B cell (primary cell): ENCODE measurements around the gene ATCAY. TPM values are rescaled to one million over a fixed set of nuclear protein-coding genes. Genes with fewer than 3 reads are reported as not detected.

Experiments used
- ATAC-seq: fragments of 200-7000 bp; cut with Tn5 transposase; one replicate; pipeline ENCODE4 v1.10.0; 2021; ENCODE audit warnings: low read depth, mild to moderate bottlenecking, moderate number of reproducible peaks, moderate library complexity
- CTCF ChIA-PET: fragments of 350-600 bp; sonication (Branson Sonifier 250); formaldehyde crosslinking; loops from one replicate; lab custom pipeline; 2021; ENCODE audit warnings: antibody characterized with exemption, inconsistent platforms; lab: Charles Lee
- POLR2A ChIA-PET: fragments of 350-600 bp; sonication (Branson Sonifier 250); formaldehyde crosslinking; loops from one replicate; lab custom pipeline; 2021; ENCODE audit warnings: antibody characterized with exemption; lab: Charles Lee
- DNase-seq: peaks from one replicate; pipeline ENCODE4 v3.0.0; 2013
- H2AFZ ChIP-seq: 2 replicates; pipeline ENCODE4 v1.6.1; 2012; ENCODE audit warnings: mild to moderate bottlenecking, low read depth, low read length; ENCODE audit not compliant: insufficient read depth, poor library complexity, severe bottlenecking
- H3K27ac ChIP-seq, 2 donors: 1 replicate in 1 of 2; 2 replicates in 1 of 2; pipeline ENCODE4 v1.5.1; 2012 to 2013; ENCODE audit warnings: low read length in 2 of 2, mild to moderate bottlenecking in 2 of 2, moderate library complexity in 1 of 2
- H3K27me3 ChIP-seq, 4 experiments: fragments of 200-600 bp in 1 of 4; sonication (generic) in 1 of 4; replicated peaks in 1 of 4; 1 replicate in 2 of 4; 2 replicates in 2 of 4; pipeline versions ENCODE4 v1.6.1 to v1.7.0; 2013 to 2016; ENCODE audit warnings: low read length in 3 of 4, mild to moderate bottlenecking in 2 of 4, mixed read lengths in 1 of 4, moderate library complexity in 1 of 4; ENCODE audit not compliant: insufficient read depth in 4 of 4, control insufficient read depth in 3 of 4; ENCODE audit errors: control extremely low read depth in 1 of 4
- H3K36me3 ChIP-seq, 2 experiments: replicated peaks in 1 of 2; 1 replicate in 1 of 2; 2 replicates in 1 of 2; pipeline versions ENCODE4 v1.6.1 to v1.7.1; 2013; ENCODE audit warnings: low read length in 1 of 2; ENCODE audit not compliant: insufficient read depth in 2 of 2, control insufficient read depth in 1 of 2; ENCODE audit errors: control extremely low read depth in 1 of 2, extremely low read depth in 1 of 2
- H3K4me1 ChIP-seq, 2 donors: fragments of 200-600 bp in 1 of 2; sonication (generic) in 1 of 2; 1 replicate in 1 of 2; 2 replicates in 1 of 2; pipeline versions ENCODE4 v1.5.1 to v1.6.1; 2013 to 2017; ENCODE audit warnings: low read length in 2 of 2; ENCODE audit not compliant: control insufficient read depth in 2 of 2, insufficient read depth in 2 of 2
- H3K4me2 ChIP-seq: replicated peaks from 2 replicates; pipeline ENCODE3; 2012; ENCODE audit warnings: mild to moderate bottlenecking, low read depth, low read length; ENCODE audit not compliant: poor library complexity, severe bottlenecking
- H3K4me3 ChIP-seq, 5 experiments: fragments of 200-600 bp in 1 of 5; sonication (generic) in 1 of 5; 1 replicate in 3 of 5; 2 replicates in 2 of 5; pipeline versions ENCODE4 v1.5.1 to v1.7.0; 2011 to 2016; ENCODE audit warnings: low read length in 4 of 5, mild to moderate bottlenecking in 4 of 5, low read depth in 2 of 5, control low read depth in 1 of 5, moderate library complexity in 1 of 5; ENCODE audit not compliant: insufficient read depth in 1 of 5; ENCODE audit errors: control extremely low read depth in 1 of 5, extremely low read depth in 1 of 5
- H3K79me2 ChIP-seq: fragments of 200-600 bp; sonication (generic); one replicate; pipeline ENCODE4 v1.6.0; 2016; ENCODE audit warnings: low read length; ENCODE audit not compliant: control insufficient read depth, insufficient read depth
- H3K9ac ChIP-seq: fragments of 200-600 bp; sonication (generic); 2 replicates; pipeline ENCODE4 v1.6.1; 2017; ENCODE audit warnings: mild to moderate bottlenecking, low read length, moderate library complexity
- H3K9me3 ChIP-seq, 3 donors: one replicate each; pipeline versions ENCODE4 v1.6.1 to v1.7.1; 2013; ENCODE audit warnings: low read length in 2 of 3; ENCODE audit not compliant: control insufficient read depth in 2 of 3, insufficient read depth in 1 of 3; ENCODE audit errors: control extremely low read depth in 1 of 3
- H4K20me1 ChIP-seq: 2 replicates; pipeline ENCODE4 v1.6.0; 2012; ENCODE audit warnings: mild to moderate bottlenecking, low read length; ENCODE audit not compliant: insufficient read depth, control insufficient read depth, poor library complexity, severe bottlenecking
- H3K27ac Mint-ChIP-seq: one replicate; pipeline ENCODE4 v1.8.0; 2021; ENCODE audit warnings: mixed read lengths
- H3K27me3 Mint-ChIP-seq: one replicate; pipeline ENCODE4 v1.8.0; 2021; ENCODE audit warnings: mixed read lengths
- H3K4me1 Mint-ChIP-seq: one replicate; pipeline ENCODE4 v1.8.0; 2021; ENCODE audit warnings: mixed read lengths
- H3K4me3 Mint-ChIP-seq: one replicate; pipeline ENCODE4 v1.8.0; 2021; ENCODE audit warnings: mixed read lengths
- H3K9me3 Mint-ChIP-seq: one replicate; pipeline ENCODE4 v1.8.0; 2022; ENCODE audit warnings: mixed read lengths; ENCODE audit not compliant: insufficient read depth
- CTCF ChIP-seq: fragments of 200-600 bp; IDR thresholded peaks from one replicate; pipeline ENCODE4 v1.8.0; 2022; ENCODE audit warnings: antibody characterized with exemption, mild to moderate bottlenecking
- EZH2 ChIP-seq: IDR thresholded peaks from 2 replicates; pipeline ENCODE4 v1.6.1; 2012; ENCODE audit warnings: borderline replicate concordance, low read depth, mild to moderate bottlenecking, moderate library complexity, low read length; ENCODE audit not compliant: insufficient read depth, poor library complexity, severe bottlenecking
- WGBS: methylation state at CpG from one replicate; pipeline ENCODE4 v1.1.5; 2013; ENCODE audit warnings: missing lambda C conversion rate; ENCODE audit not compliant: insufficient coverage; 5-methylcytosine and 5-hydroxymethylcytosine counted together
- intact Hi-C: fragments of 100-400 bp; cut with micrococcal nuclease; formaldehyde crosslinking; loops from one replicate; pipeline ENCODE4 v1.10.0; 2022
- polyA plus RNA-seq: library from polyadenylated mRNA; depleted of rRNA; stranded (reverse); fragments of >200 nt; gene quantifications from 2 replicates; pipeline ENCODE4 v1.2.3, GENCODE V29; 2012
- total RNA-seq, 2 donors: library from RNA; stranded (reverse); fragments of 120-200 nt in 1 of 2; gene quantifications; 1 replicate in 1 of 2; 2 replicates in 1 of 2; pipeline versions ENCODE4 v1.2.3 to v1.2.4, GENCODE V29; 2013 to 2022

Gene ATCAY
- total and polyA plus RNA-seq, 2 donors (not counting 1 experiment from before 2014, with no cell fraction given): not detected

DNA sequence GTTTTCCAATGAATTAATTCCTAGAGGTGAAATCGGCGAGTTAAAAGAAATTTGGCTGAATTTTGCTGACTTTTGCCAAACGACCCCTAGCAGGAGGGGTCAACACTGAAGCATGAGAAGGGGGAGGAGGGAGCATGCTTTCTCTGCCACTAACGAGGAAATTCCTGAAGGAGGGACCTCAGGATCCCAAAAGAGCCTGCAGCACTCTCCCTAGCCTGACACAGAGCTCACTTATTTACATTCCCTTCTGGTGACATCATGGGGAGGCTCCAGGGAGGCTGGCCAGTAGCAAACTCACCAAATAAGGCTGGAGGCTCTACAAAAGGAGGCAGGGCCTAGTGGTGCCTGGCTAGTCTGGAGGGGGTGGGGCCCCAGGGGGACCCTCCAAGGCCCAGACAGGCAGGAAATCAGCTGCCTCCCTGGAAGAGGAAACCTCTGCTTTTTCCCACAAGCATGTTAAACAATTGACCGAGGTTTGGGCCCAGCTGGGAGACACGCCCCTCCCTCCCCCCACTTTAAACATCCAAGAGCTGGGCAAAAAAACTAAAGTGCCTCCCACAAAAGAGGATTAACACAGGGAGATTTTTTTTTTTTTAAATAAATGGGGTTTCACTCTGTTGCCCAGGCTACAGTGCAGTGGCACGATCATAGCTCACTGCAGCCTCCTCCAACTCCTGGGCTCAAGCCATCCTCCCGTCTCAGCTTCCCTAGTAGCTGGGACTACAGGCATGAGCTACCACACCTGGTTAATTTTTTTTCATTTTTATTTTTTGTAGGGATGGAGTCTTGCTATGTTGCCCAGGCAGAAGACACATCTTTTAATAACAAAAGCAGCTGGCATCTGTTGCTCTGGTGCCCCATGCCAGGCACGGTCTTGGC lies 88.3 kb downstream of the ATCAY start:
- no peak for DNase-seq

More for the DNA sequence above, 88.3 kb downstream of the ATCAY start:
- TF ChIP-seq CTCF (no peak), EZH2 (no peak)
- intact Hi-C loops: no loop called here
- Histone ChIP-seq H3K4me3 (no peak overlapping the region), H3K9me3 (no peaks in the 10 kb centered on the region), H3K27ac (no peak overlapping the region), H3K4me1 (peaks cover 14 to 18% of the 10 kb centered on the region in 2 donors), H3K36me3 (peaks cover 2 to 22% of the 10 kb centered on the region in 2 experiments), H3K27me3 (no peaks in the 10 kb centered on the region), H3K9ac (no peak overlapping the region), H3K79me2 (peaks cover 42% of the 10 kb centered on the region), H3K4me2 (no peak overlapping the region), H2AFZ (no peak overlapping the region), H4K20me1 (peaks cover 47% of the 10 kb centered on the region)
- peak overlapping the region; percentile 29 for H3K4me3 Mint-ChIP-seq
- ChIA-PET CTCF (interaction anchor here (0.8 to 1.8 kb wide), 4 partner anchors 17 to 171 kb away, joined by 3 to 6 read pairs (median 3); partner anchors contain the start of gene EEF2), POLR2A (no interaction called here)
- H3K27me3 Mint-ChIP-seq: no peaks in the 10 kb centered on the region
- no peaks in the 10 kb centered on the region for H3K9me3 Mint-ChIP-seq
- no peak for ATAC-seq
- 93% methylated on average over 4 of the region's 9 CpGs for WGBS
- H3K4me1 Mint-ChIP-seq: peaks cover 25% of the 10 kb centered on the region
- H3K27ac Mint-ChIP-seq: no peak overlapping the region
